Hematopoietic multipotent progenitor cell (in vitro differentiated cells): ENCODE results near the gene FASTK. TPM values are rescaled to one million over a fixed set of nuclear protein-coding genes. Genes with fewer than 3 reads are reported as not detected.

ENCODE experiments used
- DNase-seq, 3 donors: peaks; one replicate each; pipeline ENCODE4 v3.0.0-alpha.2; 2011 to 2015; ENCODE audit warnings: low read depth in 2 of 3, low spot score in 2 of 3
- total RNA-seq: library from RNA; depleted of rRNA; stranded (reverse); fragments of >200 nt; gene quantifications from one replicate; pipeline ENCODE4 v1.2.3, GENCODE V29; 2012

Gene FASTK
- total RNA-seq, 1 donor: 64.4 TPM

DNA sequence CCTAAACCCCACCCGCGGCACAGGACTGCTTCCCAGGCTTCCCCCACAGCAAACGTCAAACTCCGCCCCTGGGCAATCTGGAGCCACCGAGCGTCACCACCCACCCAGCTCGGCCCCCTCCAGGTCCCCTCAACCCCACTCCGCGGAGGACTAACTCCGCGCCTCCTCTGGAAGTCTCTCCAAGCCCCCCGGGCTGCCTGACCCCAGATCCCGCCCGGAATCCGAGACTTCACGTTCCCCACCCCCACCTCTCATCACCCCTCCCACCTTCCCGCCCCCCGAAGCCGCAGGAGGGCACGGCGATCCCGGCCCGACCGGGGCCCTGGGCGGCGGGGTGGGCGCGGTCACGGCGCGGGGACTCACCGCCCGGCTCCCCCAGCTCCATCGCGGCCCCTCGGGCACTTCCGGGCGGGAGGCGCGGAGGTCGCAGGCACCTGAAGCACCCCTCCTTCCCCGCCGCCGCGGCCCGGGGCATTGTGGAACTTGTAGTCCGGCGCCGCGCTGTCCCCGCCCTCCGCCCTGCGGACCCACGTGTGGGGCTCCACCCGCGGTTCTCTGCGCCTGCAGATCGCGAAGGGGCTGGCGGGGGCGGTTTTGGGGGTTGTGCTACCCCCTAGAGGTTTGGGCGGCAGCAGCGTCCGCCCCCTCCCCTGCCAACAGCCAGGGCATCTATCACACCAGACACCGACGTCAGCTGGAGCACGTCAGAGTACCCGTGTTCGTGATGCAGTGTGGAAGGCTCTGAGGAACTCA is 2.6 kb upstream of the FASTK start, which contains the start of gene TMUB1:
TSS of gene TMUB1 (minus strand) at position 423 of the 753 bp plus-strand sequence. CDS start 930 bp downstream, outside the sequence.
- DNase-seq: peak; percentile 75 to 82 (median 76)

DNA sequence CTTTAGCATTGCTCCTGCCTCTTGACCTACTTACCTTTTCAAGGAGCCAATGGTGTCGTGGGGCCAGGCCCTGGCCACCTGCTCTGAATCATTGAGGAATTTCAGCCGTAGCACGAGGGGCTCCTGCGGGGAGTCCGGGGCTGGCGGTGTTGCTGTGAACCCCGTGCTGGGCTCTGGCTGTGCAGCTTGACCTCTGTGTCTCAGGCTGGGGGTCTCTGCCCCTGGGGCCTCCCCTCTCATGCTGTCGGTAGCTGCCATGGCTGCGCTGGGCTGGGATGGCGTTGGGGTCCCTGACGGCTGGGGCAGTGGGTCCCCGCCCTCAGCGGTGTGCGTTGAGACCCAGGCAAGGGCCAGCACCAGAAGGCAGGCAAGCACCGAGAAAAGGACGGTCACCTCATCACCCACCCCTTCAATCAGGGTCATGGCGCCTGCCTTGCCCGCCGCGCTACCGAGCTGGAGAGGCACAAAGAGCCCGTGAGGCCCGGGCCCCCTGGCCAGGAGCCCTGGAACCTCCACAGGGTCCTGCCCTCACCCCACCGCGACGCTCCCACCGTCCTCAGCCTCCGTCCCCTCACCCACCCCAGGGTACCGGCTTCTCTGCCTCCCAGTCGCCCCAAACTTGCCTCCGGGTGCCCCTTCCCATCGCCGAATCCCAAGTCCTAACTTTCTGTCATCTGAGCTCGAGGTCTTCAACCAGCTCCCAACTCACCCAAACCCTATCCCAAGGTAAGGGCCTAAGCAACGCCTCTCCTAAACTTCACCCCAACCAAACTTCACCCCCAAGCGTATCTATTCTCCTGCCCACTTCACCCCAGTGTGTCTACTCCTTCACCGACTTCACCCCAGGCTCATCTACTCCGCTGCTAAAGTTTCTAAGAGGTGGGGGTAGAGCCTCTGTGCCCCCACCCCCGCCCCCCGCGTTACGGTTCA is 1.8 kb upstream of the FASTK start:
- DNase-seq: no peak

DNA sequence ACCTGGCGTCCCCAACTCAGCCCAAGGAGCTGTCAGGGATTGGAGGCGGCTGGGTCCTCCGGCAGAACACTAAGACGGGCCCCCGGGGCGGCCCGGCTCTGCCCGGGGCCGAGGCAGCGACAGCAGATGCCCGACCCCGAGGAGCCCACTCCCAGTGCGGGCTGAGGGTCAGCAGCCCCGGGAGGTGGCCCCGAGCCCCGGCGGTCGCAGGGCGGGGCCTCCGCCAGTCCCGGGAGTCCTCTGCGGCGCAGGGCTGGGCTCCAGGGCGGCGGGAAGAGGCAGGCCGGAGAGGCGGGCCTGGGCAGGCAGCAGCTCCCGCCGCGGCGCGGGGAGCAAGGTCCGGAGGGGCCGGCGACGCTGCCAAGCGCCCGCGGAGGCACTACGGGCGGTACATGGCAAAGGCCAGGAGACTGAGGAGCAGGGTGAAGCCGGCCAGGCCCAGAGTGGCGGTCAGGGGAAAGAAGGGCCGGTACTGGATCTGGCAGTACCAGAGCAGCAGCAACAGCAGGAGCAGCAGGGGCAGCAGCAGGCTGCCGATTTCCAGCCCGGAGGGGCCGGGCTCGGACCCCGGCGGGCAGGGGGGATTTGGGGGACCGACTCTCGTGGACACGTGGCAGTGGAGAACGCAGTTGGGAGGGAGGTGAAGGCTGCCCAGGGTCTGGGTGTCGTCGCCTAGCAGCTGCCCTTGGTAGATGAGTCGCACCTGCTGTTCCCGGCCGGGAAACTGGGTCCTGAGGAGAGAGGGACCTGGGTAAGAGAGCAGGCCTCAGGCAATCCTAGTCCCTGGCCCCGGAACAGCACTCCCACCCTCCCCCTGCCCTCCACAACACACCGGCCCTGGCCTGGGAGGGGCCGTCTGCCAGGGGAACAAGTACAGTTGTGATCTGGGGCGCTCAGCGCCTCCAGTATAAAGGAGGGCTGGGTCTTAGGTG is 827 bp upstream of the FASTK start:
- DNase-seq: no peak

DNA sequence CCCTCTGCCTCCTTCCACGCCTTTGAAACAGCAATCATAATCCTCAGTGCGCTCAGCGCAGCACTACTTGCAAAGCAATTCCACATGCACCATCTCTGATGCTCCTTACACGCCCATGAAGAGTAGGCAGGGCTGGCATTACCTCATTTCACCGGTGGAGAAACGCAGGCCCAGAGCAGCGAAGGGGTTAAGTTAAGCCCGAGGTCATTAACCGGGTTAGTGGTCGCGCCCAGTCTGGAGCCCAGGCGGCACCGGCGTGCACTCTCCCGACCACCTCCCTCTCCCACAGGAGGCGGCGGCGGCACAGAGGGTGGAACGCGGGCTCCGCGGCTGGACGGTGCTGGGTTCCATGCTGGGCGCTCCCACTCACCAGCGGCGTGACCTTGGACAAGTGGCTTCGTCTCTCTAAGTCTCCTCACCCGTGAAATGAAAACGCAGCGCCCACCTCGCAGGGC is 515 bp downstream of the FASTK start:
- DNase-seq: peak in 1 of 3 donors; percentile 32

DNA sequence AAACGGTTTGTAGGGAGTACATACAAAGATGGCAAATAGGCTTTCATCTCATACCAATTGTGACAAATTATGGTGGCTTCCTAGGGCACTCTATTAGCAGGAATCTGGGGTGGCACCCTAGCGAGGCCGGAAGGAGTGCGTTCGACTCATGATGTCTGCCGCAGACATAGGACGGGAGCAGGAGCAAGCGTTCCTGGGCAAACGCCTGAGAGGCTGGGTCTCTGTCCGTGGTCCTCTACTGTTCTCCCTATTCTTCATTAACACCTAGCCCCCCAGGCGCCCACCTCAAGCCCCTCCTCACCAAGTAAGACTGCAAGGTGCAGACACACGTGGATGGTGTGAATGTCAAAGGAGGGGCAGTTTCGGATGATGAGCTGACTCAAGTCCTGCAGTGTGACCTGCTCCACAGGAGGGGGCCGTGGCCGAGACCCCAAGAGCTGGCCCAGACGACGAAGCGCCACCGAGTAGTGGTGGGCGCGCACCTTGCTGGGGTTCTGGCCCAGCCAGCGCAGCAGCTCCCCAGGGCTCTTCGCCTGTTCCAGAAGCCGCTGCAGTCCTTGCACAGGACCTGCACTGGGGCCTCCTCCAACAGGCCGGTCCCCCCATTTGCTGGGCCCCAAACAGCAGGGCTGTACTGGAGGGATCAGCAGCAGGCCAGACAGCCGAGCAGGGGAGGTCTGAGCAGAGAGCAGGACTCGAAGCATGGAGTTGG is 1.3 kb downstream of the FASTK start:
- no peak for DNase-seq

DNA sequence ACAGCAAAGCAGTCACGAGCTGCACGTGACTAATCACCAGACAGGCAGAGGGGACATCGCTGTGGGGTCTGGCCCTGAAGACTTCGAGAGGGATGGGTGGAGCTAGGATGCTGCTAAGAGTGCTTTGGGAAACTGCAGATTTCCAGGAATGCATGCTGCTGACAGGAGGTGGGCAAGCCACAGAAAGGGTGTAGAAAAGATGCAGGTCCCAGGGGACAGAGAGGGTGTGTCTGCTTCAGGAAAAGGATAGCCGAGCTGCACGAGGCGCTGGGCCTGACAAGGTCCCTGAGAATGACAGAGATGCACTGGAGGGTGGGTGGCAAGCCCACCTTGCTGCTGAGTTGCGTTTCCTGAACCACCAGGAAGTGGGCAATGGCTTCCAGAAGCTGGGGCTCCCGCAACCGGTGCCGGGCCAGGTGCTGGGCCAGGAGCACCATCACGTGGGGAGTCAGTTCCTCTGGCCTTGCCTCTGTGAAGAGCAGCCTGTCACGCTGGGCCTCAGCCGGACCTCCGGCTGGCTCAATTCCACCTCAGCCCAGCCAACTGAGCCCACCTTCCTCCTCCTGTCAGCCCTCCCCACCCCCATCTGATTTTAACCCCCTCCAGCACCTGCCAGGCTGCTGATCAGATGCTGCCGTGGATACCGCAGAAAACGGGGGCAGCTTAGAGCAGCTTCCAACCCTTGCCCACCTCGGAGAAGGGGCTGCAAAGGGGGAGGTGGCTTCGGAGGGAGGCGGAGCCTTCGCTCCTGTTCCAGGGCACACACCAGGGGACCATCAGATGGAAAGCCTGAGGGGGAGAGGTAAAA is 2.2 kb downstream of the FASTK start:
- DNase-seq: no peak

DNA sequence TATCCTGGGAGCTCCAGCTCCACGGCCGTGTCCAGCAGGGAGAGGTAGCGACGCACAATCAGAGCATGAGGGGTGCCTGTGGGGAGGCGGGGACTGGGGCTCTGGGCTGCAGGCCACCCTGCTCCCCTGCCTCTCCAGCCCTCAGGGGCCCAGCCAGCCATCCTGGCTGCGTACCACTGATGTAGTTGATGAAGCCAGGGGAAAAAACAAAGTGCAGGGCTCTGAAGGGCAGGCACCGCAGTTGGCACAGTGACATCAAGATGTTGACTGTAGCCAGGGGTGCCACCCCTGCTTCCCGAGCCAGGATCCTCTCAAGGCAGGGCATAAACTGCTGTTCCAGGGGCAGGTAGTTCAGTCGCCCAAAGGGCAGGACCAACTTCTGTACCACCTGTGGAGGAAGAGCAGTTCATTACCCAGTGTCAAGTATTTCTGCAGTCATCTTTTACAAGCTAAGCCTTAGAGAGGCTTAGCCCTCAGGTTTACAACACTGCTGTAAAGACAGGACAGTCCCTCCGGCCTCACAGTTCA is 2.8 kb downstream of the FASTK start:
- no peak for DNase-seq

DNA sequence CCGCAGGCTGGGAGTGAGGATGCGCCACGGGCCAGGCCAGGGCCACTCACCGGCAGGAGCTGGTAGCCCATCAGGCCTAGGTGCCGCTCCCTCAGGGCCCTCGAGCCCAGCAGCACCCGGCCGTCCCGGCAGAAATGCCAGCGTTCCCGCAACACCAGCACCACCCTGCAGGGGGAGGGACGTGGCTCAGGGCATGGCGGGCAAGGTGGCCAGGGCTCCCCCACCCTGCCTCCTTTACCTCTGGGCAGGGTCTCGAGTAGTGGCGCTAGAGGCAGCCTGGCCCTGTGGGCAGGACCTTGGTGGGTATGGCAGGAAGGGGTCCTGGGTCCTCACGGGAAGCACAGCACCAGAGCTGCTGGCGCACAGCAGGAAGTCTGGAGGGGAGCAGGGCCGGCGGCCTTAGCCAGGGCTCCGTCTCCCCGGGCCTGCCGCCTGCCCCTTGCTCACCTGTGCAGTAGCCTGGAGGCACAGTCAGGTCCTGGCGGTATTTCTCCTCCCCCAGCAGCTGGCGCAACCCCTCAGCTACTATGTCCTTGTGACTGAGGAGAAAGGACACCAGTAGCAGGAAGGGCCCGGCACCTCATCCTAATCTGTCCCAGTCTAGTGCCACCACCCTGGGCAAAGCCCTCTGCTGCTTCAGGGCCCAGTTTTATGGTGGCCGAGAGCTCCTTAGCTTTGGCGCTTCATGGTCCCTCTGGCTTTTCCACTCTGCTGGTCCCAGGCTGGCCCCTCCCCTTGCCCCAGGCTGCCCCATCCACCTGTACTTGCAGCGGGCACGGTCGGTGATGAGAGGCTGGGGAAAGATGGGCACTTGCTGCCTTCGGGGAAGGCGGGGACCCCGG is 3.5 kb downstream of the FASTK start:
- DNase-seq: peak in 2 of 3 donors; percentile 19 to 33

DNA sequence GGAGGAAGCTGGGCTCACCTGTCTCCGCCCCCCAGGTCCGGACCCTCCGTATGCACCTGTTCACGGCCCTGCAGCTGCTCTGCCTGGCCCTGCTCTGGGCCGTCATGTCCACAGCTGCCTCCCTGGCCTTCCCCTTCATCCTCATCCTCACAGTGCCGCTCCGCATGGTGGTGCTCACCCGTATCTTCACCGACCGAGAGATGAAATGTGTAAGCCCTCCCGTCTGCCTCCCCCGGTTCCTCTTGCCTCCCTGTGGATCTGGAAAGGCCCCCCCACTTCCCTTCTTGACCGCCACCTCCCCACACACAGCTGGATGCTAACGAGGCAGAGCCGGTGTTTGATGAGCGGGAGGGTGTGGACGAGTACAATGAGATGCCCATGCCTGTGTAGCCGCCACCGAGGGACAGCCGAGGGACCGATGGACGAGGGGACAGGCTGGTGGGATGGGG is 4.6 kb downstream of the FASTK start:
- DNase-seq: no peak

DNA sequence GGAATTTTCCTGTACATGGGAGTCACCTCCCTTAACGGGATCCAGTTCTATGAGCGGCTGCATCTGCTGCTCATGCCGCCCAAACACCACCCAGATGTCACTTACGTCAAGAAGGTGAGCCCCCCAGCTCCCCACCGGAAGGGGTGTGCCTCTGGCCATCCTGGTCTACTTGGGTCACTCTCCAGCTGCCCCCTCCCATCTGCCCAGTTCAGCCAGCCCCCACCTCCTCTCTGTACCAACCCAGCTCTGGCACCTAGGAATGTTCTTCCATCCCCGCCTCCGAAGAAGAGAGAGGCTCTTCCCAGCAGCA is 5.0 kb downstream of the FASTK start:
- DNase-seq: no peak

DNA sequence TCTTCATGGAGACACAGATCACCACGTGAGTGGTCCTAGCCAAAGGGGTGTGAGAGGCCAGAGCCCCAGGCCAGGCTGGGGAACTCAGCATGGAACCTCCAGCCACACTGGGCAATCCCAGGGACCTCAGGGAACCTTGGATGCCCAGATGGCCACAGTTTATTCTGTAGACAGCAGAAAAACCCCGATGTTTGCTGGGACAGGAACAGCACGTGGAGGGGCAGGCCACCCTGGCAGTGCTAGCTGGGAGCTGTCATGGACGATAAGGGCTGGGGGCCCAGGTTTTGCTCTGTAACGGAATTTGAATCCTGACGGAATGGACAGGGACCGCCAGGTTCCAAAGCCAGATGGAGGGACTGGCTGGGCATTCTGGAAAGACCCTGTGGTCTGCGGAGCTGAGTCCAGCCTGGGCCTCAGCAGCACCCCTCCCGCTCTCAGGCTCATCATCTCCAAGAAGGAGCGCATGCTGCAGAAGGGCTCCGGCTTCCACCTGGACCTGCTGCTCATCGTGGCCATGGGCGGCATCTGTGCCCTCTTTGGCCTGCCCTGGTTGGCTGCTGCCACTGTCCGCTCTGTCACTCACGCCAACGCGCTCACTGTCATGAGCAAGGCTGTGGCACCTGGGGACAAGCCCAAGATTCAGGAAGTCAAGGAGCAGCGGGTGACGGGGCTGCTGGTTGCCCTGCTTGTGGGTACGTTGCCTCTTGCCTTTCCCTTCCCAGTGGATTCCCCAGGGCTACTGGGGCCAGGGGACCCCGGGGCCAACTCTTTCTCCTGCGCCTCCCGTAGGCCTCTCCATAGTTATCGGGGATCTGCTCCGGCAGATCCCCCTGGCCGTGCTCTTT is 5.6 kb downstream of the FASTK start:
- no peak for DNase-seq

DNA sequence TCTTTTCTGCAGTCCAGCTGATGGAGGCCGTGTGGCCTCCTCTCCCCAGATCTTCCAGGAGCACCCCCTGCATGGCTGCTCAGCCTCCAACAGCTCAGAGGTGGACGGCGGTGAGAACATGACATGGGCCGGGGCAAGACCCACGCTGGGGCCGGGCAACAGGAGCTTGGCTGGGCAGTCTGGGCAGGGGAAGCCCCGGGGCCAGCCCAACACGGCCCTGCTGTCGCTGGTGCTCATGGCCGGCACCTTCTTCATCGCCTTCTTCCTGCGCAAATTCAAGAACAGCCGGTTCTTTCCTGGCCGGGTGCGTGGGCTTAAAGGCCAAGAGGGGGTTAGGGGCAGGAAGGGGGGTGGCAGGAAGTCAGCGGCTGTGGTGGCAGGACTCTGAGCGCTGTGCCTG is 6.6 kb downstream of the FASTK start:
- no peak for DNase-seq

DNA sequence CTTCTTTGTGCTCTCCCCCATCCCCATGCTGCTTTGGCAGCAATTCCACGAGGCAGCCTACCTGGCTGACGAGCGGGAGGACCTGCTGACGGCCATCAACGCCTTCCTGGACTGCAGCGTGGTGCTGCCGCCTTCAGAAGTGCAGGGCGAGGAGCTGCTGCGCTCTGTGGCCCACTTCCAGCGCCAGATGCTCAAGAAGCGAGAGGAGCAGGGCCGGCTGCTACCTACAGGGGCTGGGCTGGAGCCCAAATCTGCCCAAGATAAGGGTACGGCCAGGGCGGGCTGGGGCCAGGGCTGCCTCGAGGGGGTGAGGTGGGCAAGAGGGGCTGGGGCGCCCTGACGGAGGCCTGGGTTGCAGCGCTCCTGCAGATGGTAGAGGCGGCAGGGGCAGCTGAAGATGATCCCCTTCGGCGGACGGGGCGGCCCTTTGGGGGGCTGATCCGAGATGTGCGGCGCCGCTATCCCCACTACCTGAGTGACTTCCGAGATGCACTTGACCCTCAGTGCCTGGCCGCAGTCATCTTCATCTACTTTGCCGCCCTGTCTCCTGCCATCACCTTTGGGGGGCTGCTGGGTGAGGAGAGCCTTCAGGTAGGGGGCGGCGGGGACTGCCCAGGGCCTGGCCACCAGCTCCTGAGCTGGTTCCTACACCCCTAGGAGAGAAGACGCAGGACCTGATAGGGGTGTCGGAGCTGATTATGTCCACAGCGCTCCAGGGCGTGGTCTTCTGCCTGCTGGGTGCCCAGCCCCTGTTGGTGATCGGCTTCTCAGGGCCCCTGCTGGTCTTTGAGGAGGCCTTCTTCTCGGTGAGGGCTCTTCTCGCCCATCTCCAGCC is 9.4 kb downstream of the FASTK start:
- DNase-seq: no peak

DNA sequence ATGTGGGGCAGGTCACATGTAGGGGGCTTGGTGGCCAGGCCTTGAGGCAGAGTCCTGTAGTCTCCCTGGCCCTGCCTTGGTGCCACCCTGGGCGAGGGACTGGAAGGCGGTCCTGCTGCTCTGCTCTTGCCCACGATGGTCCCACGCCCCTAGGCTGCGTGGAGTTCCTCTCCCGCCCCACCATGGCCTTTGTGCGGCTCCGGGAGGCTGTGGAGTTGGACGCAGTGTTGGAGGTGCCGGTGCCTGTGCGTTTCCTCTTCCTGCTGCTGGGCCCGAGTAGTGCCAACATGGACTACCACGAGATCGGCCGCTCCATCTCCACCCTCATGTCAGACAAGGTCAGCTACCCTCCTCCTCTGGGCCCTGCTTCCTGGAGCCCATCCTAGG is 10.0 kb downstream of the FASTK start:
- DNase-seq: no peak

DNA sequence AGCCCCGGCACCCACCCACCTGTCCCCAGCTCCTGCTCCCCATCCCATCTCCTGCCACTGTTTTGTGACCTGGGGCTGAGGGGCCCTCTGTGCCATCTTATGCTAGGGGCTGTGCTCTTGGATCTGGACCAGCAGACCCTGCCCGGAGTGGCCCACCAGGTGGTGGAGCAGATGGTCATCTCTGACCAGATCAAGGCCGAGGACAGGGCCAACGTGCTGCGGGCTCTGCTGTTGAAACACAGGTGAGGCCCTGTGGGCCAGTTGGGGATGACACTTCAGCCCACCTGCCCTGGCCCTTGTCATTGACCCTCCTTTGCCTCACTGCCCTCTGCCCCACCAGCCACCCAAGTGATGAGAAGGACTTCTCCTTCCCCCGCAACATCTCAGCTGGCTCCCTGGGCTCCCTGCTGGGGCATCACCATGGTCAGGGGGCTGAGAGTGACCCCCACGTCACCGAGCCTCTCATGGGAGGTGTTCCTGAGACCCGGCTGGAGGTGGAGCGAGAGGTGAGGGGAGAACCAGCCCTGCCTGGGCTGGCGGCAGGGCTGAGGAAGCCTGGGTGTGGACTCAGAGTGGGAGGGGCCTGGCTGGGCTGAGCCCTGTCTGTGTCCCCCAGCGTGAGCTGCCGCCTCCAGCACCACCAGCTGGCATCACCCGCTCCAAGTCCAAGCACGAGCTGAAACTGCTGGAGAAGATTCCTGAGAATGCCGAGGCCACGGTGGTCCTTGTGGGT is 10.6 kb downstream of the FASTK start:
- DNase-seq: no peak
